ENCODE data around the gene GOLPH3. TPM values are rescaled to one million over a fixed set of nuclear protein-coding genes. Genes with fewer than 3 reads are reported as not detected.

GOLPH3 gene
- total RNA-seq, 2 donors from 2014 or later, result 128 to 130 TPM

- Histone ChIP-seq H3K4me1 (peaks cover 4% of the 10 kb centered on the region), H3K9me3 (no peaks in the 10 kb centered on the region), H3K36me3 (no peaks in the 10 kb centered on the region), H3K27me3 (no peaks in the 10 kb centered on the region), H3K4me3 (no peak overlapping the region), H3K27ac (no peak overlapping the region), H3K9ac (ENCODE audit: low read depth in 2 of 2, low read length in 2 of 2) (no peak overlapping the region)
- no peak for TF ChIP-seq CTCF (IDR thresholded peaks at IDR 0.05)
- no peak for DNase-seq
- intact Hi-C loops (cut with DNase I), result no loop called here
Measured at GRCh38 chr5:32153723-32154122, 20.4 kb downstream of the GOLPH3 start.

GRCh38 chr5:32151198-32151597, 22.9 kb downstream of the GOLPH3 start:
- Histone ChIP-seq H3K27ac (no peak overlapping the region), H3K4me1 (peaks cover 11% of the 10 kb centered on the region), H3K4me3 (no peak overlapping the region), H3K27me3 (no peaks in the 10 kb centered on the region), H3K9ac (ENCODE audit: low read depth in 2 of 2, low read length in 2 of 2) (no peak overlapping the region), H3K36me3 (no peaks in the 10 kb centered on the region), H3K9me3 (no peaks in the 10 kb centered on the region)
- intact Hi-C loops (cut with DNase I), result no loop called here
- no peak for DNase-seq
- TF ChIP-seq CTCF (IDR thresholded peaks at IDR 0.05), result no peak

DNA sequence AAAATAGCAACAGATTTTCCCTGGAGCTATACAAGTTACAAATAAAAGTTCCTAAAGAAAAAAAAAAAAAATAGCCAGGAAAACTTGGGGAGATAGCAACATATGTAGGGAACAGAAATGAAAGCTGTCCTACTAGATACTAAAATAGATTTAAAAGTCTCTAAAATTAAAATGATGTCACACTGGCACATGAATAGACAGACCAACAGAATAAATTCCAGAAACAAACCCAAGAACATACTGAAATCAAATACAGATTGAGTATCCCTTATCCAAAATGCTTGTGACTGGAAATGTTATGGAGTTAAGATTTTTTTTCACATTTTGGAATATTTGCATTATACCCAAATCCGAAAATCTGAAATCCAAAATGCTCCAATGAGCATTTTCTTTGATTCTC, 23.8 kb downstream of the GOLPH3 start:
- Histone ChIP-seq H3K4me3 (no peak overlapping the region), H3K9ac (ENCODE audit: low read depth in 2 of 2, low read length in 2 of 2) (no peak overlapping the region), H3K36me3 (no peaks in the 10 kb centered on the region), H3K27me3 (no peaks in the 10 kb centered on the region), H3K4me1 (peaks cover 17% of the 10 kb centered on the region), H3K9me3 (no peaks in the 10 kb centered on the region), H3K27ac (no peak overlapping the region)
- no peak for TF ChIP-seq CTCF (IDR thresholded peaks at IDR 0.05)
- no peak for DNase-seq
- intact Hi-C loops (cut with DNase I), result no loop called here

DNA sequence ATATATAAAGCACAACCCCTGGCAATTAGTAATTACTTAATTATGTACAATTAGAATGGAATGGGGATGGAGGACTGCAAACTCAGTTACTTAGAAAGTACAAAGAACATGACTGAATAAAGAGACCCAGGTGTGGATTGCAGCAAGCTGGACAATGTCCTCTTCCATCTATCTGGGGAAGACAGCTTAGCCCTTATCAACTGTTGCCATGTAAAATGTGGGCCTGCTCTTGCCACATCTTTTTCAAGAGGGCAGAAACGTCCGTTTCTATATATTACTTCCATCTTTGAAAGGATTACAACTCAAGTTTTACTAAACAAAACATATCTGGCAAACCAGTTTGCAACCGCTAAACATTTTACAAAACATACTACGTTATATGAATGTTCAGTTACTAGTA, 26.2 kb downstream of the GOLPH3 start:
- no peak for TF ChIP-seq CTCF (IDR thresholded peaks at IDR 0.05)
- DNase-seq, result no peak

GRCh38 chr5:32147236-32147635, 26.9 kb downstream of the GOLPH3 start:
- intact Hi-C loops (cut with DNase I), result no loop called here
- no peak for TF ChIP-seq CTCF (IDR thresholded peaks at IDR 0.05)
- Histone ChIP-seq H3K27ac (no peak overlapping the region), H3K4me1 (peaks cover 18% of the 10 kb centered on the region), H3K4me3 (no peak overlapping the region), H3K9ac (ENCODE audit: low read depth in 2 of 2, low read length in 2 of 2) (no peak overlapping the region), H3K27me3 (no peaks in the 10 kb centered on the region), H3K36me3 (no peaks in the 10 kb centered on the region), H3K9me3 (no peaks in the 10 kb centered on the region)
- DNase-seq, result no peak

More for the DNA sequence above, 26.2 kb downstream of the GOLPH3 start:
- H3K9me3 ChIP-seq, result no peaks in the 10 kb centered on the region
- no peak overlapping the region for H3K4me3 ChIP-seq
- intact Hi-C loops (cut with DNase I), result no loop called here
- H3K27ac ChIP-seq, result no peak overlapping the region
- peaks cover 18% of the 10 kb centered on the region for H3K4me1 ChIP-seq
- no peaks in the 10 kb centered on the region for H3K27me3 ChIP-seq
- H3K9ac ChIP-seq (ENCODE audit: low read depth in 2 of 2, low read length in 2 of 2), result no peak overlapping the region
- H3K36me3 ChIP-seq, result no peaks in the 10 kb centered on the region

- no peaks in the 10 kb centered on the region for H3K36me3 ChIP-seq
- intact Hi-C loops (cut with DNase I), result no loop called here
- no peak for TF ChIP-seq CTCF (IDR thresholded peaks at IDR 0.05)
- no peak for DNase-seq
- H3K27ac ChIP-seq, result no peak overlapping the region
- H3K9me3 ChIP-seq, result no peaks in the 10 kb centered on the region
- no peak overlapping the region for H3K4me3 ChIP-seq
- no peaks in the 10 kb centered on the region for H3K27me3 ChIP-seq
- peaks cover 18% of the 10 kb centered on the region for H3K4me1 ChIP-seq
- H3K9ac ChIP-seq (ENCODE audit: low read depth in 2 of 2, low read length in 2 of 2), result no peak overlapping the region
Measured at GRCh38 chr5:32145378-32145777, 28.7 kb downstream of the GOLPH3 start.
